Retinal pigment epithelial cell (primary cell): Measurements from ENCODE around the gene PRDX2.

Source experiments
- DNase-seq: peaks from one replicate; pipeline ENCODE4 v3.0.0-alpha.2; 2010; ENCODE audit warnings: low read depth
- H3K4me3 ChIP-seq: 2 replicates; pipeline ENCODE4 v1.5.1; 2011; ENCODE audit warnings: mild to moderate bottlenecking, low read length, control low read depth, moderate library complexity
- TF ChIP-seq, protein P1 (sequence below): conservative IDR thresholded peaks from 2 replicates; pipeline ENCODE4 v1.5.1; 2011; ENCODE audit warnings: low read depth, low read length, control low read depth, inconsistent platforms

PRDX2 gene

DNA sequence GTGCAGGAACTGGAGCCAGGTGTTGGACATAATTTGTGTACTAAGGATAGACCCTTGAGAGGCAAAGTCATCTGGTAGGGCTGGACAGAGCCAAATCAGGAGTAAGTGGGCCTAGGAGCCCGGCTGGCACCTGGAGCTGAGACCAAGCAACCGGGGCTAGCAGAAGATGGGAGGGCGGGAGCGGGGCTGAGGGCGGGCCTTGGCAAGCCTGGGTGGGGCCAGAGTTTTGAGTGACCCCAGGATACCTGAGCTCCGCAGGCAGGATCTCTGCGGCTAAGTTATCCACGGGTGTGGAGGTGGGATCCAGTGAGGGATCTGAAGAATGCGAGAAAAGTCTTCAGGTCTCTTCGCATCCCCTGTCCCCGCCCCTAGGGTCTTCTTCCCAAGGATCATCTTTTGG lies 34.5 kb downstream of the PRDX2 start:
- H3K4me3 ChIP-seq, result no peak overlapping the region
- no peak for DNase-seq
- TF ChIP-seq, protein P1, sequence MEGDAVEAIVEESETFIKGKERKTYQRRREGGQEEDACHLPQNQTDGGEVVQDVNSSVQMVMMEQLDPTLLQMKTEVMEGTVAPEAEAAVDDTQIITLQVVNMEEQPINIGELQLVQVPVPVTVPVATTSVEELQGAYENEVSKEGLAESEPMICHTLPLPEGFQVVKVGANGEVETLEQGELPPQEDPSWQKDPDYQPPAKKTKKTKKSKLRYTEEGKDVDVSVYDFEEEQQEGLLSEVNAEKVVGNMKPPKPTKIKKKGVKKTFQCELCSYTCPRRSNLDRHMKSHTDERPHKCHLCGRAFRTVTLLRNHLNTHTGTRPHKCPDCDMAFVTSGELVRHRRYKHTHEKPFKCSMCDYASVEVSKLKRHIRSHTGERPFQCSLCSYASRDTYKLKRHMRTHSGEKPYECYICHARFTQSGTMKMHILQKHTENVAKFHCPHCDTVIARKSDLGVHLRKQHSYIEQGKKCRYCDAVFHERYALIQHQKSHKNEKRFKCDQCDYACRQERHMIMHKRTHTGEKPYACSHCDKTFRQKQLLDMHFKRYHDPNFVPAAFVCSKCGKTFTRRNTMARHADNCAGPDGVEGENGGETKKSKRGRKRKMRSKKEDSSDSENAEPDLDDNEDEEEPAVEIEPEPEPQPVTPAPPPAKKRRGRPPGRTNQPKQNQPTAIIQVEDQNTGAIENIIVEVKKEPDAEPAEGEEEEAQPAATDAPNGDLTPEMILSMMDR, result no peak

DNA sequence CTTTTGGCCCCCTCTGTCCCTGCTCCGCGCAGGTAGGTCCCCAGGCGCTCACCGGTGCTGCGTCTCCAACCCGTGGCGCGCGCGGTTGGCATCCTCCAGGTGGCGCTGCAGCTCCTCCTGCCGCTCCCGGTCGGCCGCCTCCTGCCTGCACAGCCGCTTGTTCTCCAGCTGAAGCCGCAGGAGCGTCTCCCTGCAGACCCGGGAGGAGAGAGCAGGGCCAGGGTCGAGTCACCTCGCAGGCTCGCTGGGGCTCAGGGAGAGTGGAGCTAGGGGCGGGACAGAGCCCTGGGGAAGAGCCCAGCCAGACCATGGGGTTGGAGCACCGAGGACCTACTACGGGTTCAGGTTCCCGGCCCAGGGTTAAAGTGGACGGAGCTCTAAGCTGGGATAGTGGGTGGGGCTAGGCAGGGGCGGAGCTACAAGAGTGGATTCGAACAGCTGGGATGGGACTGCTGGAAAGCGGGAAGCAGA lies 35.5 kb downstream of the PRDX2 start:
- H3K4me3 ChIP-seq, result no peak overlapping the region
- DNase-seq, result no peak
- TF ChIP-seq, protein P1, result no peak

DNA sequence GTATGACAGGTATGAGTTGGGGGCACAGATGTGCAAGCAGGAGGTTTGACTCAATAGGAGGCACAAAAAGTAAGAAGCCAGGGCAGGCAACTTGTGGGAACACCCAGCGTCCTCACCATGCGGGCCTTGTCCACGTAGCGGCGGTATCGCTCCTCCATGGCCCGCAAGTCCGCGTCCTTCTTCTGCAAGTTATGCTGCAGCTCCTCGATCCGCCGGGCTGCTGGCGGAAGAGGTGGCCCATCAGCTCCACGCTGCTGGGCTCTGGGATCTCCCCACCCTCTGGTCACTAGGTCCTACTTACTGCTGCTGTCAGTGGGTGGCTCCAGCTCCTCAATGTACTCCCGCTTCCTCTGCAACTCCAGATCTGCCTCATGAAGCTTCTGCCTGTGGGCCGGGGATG lies 36.9 kb downstream of the PRDX2 start:
- TF ChIP-seq, protein P1, result no peak
- no peak for DNase-seq
- H3K4me3 ChIP-seq, result no peak overlapping the region

DNA sequence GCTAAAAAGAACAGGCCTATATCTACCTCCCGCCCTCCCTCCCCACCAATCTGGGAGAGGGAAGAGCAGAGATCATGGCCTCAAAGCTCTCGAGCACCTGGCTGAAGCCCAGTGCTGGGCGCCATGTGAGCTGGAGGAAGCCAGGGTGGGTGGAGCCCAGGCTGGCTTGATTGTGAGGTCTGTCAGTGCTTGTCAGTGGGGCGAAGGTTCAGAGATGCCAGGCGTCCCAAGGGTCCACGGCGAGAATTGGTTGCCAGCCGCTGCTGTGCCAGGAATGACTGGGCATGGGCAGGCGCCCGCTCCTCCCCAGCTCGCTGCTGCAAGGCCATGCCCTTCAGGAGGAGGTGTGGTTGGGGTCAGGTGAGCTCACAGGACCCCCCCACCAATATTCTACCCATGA lies 38.5 kb downstream of the PRDX2 start:
- H3K4me3 ChIP-seq, result no peak overlapping the region
- DNase-seq, result no peak
- TF ChIP-seq, protein P1, result no peak

DNA sequence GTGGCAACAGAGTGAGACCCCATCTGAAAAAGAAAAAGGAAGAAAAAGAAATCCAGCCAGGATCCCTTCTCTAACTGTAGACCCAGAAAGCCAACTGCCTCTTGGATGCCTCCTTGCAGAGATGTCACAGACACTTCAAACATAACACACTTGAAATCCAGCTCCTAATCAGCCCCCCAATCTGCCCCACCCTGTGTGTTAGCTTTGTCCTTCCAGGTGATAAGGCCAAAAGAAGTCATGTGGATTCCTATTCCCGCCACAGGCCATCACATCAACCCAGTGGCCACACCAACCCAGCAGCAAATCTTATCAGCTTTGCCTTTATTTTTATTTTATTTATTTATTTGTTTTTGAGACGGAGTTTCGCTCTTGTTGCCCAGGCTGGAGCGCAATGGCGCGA lies 41.9 kb downstream of the PRDX2 start:
- TF ChIP-seq, protein P1, result no peak

DNA sequence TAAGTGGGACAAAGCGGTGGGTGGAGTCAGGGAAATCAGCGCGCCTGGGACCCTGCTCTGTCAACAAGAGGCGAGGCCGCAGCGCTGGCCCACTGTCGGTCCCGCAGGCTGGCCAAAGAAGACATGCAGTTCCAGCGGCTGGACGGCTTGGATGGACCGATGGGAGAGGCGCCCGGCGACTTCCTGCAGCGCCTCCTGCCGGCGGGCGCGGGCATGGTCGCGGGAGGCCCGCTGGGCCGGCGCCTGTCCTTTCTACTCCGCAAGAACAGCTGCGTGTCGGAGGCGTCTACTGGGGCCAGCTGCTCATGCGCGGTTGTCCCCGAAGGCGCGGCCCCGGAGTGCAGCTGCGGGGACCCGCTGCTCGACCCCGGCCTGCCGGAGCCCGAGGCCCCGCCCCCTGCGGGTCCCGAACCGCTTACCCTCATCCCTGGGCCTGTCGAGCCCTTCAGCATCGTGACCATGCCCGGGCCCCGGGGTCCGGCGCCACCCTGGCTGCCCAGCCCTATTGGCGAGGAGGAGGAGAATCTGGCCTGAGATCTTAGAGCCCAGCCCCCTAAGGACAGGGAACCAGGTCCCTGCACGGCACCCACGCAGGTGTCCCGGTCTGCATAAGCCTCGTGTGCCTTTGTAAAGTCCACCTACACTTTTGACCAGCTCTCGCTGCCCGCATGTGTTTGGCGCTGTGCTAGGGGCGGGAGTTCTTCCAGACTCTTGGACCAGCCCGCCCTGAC lies 43.9 kb downstream of the PRDX2 start:
- DNase-seq, result no peak
- TF ChIP-seq, protein P1, result peak; percentile 80
- H3K4me3 ChIP-seq, result peak overlapping the region; percentile 23

More for the DNA sequence above, 41.9 kb downstream of the PRDX2 start:
- no peak for DNase-seq
- H3K4me3 ChIP-seq, result no peak overlapping the region
